ENCODE data around the gene WEE1. TPM values are rescaled to one million over a fixed set of nuclear protein-coding genes. Genes with fewer than 3 reads are reported as not detected.
A peak's percentile ranks its signal among the peaks of the same experiment; 100 is the strongest.

Gene WEE1
- total RNA-seq (2022) (28.7 and 34.5 TPM in 2 replicates), Bru-seq, nascent RNA (percentile 96 among the genes with signal in this experiment), BruChase-seq, experiment 1, labeled RNA remaining after a 6-hour chase (percentile 70 among the genes with signal in this experiment), BruChase-seq, experiment 2, labeled RNA remaining after a 2-hour chase (percentile 91 among the genes with signal in this experiment)
- long read RNA-seq, transcript WEE1-202 (11 exons, 2,799 nt) = major isoform, 50 of 67 reads
- long read RNA-seq, partial matches to known transcripts = 4 of 67 reads
- long read RNA-seq, other reads (novel, unspliced or antisense) = 11 of 67 reads

GRCh38 chr11:9573052-9573774, at the start of gene WEE1:
WEE1 (plus strand) TSS chr11:9573670; CDS start chr11:9573934, 264 bp downstream.
- Mint-ChIP-seq H3K27me3 (ENCODE audit: insufficient read depth, unreplicated experiment) (no peaks in the 10 kb centered on the region), H3K27ac (ENCODE audit: low read depth, unreplicated experiment) (peak within 1 kb of the TSS; percentile 99), H3K9me3 (ENCODE audit: unreplicated experiment) (no peaks in the 10 kb centered on the region), H3K4me3 (ENCODE audit: unreplicated experiment) (peak within 1 kb of the TSS; percentile 79), H3K4me1 (ENCODE audit: insufficient read depth, unreplicated experiment) (peaks cover 20% of the 10 kb centered on the region), H3K36me3 (ENCODE audit: insufficient read depth, unreplicated experiment) (peaks cover 40% of the 10 kb centered on the region)
- POLR2A ChIA-PET = interaction anchor here (0.5 to 8.4 kb wide), 27 partner anchors 8 to 1284 kb away, joined by 3 to 214 read pairs (median 4); partner anchors contain the start of genes SBF2, ZBED5 and ZNF143
- intact Hi-C loops (cut with micrococcal nuclease) = loop anchor here (5.0 kb wide), 1 partner anchor 211 kb away; no protein-coding TSS in a partner anchor
- CTCF ChIA-PET = interaction anchor here (0.6 to 1.2 kb wide), 8 partner anchors 38 to 1317 kb away, joined by 3 to 6 read pairs (median 3); no protein-coding TSS in a partner anchor
- no peak for TF ChIP-seq CTCF (IDR thresholded peaks at IDR 0.05; ENCODE audit: unreplicated experiment)
- no TSS peak for BruUV-seq (replicated peaks)
- DNase-seq (ENCODE audit: unreplicated experiment) = peak; percentile 98

- TF ChIP-seq CTCF (IDR thresholded peaks at IDR 0.05; ENCODE audit: unreplicated experiment) = no peak
- H3K4me1 Mint-ChIP-seq (ENCODE audit: insufficient read depth, unreplicated experiment) = peaks cover 10% of the 10 kb centered on the region
- ChIA-PET CTCF (interaction anchor here (0.7 kb wide), 1 partner anchor 1151 kb away, joined by 3 read pairs; no protein-coding TSS in a partner anchor), POLR2A (no interaction called here)
- H3K9me3 Mint-ChIP-seq (ENCODE audit: unreplicated experiment) = no peaks in the 10 kb centered on the region
- intact Hi-C loops (cut with micrococcal nuclease) = no loop called here
- H3K4me3 Mint-ChIP-seq (ENCODE audit: unreplicated experiment) = no peak overlapping the region
- H3K27ac Mint-ChIP-seq (ENCODE audit: low read depth, unreplicated experiment) = no peak overlapping the region
- no TSS peak for BruUV-seq (replicated peaks)
- peaks cover 27% of the 10 kb centered on the region for H3K36me3 Mint-ChIP-seq (ENCODE audit: insufficient read depth, unreplicated experiment)
- H3K27me3 Mint-ChIP-seq (ENCODE audit: insufficient read depth, unreplicated experiment) = no peaks in the 10 kb centered on the region
- DNase-seq (ENCODE audit: unreplicated experiment) = no peak
These were observed 49.5 kb upstream of the WEE1 start for GRCh38 chr11:9524001-9524400.

GRCh38 chr11:9525116-9525515, 48.4 kb upstream of the WEE1 start:
- Mint-ChIP-seq H3K27ac (ENCODE audit: low read depth, unreplicated experiment) (no peak overlapping the region), H3K4me3 (ENCODE audit: unreplicated experiment) (no peak overlapping the region), H3K9me3 (ENCODE audit: unreplicated experiment) (no peaks in the 10 kb centered on the region), H3K4me1 (ENCODE audit: insufficient read depth, unreplicated experiment) (peaks cover 10% of the 10 kb centered on the region), H3K27me3 (ENCODE audit: insufficient read depth, unreplicated experiment) (no peaks in the 10 kb centered on the region), H3K36me3 (ENCODE audit: insufficient read depth, unreplicated experiment) (peaks cover 31% of the 10 kb centered on the region)
- no peak for DNase-seq (ENCODE audit: unreplicated experiment)
- intact Hi-C loops (cut with micrococcal nuclease) = no loop called here
- ChIA-PET CTCF (interaction anchor here (1.7 to 2.8 kb wide), 2 partner anchors 10 to 18 kb away, joined by 4 to 9 read pairs; no protein-coding TSS in a partner anchor), POLR2A (no interaction called here)
- no peak for TF ChIP-seq CTCF (IDR thresholded peaks at IDR 0.05; ENCODE audit: unreplicated experiment)
- no TSS peak for BruUV-seq (replicated peaks)
